Prostate gland (tissue), 2 donors: ENCODE data around the gene TCF15.

Experiments
- POLR2A ChIP-seq: fragments of 450-650 bp; IDR thresholded peaks from one replicate; pipeline ENCODE4 v1.6.1; 2016; ENCODE audit warnings: antibody characterized with exemption, mild to moderate bottlenecking
- POLR2AphosphoS5 ChIP-seq: sonication (generic); formaldehyde crosslinking; IDR thresholded peaks from one replicate; pipeline ENCODE4 v1.6.1; 2017; ENCODE audit warnings: antibody characterized with exemption
- TF ChIP-seq, protein P1 (sequence below), 4 experiments: fragments of 200-600 bp in 2 of 4; fragments of 450-650 bp in 2 of 4; sonication (generic) in 2 of 4; IDR thresholded peaks; 1 replicate in 3 of 4; 2 replicates in 1 of 4; pipeline ENCODE4 v1.5.1; 2016 to 2019; ENCODE audit warnings: antibody characterized with exemption in 4 of 4, mild to moderate bottlenecking in 2 of 4, moderate library complexity in 2 of 4

DNA sequence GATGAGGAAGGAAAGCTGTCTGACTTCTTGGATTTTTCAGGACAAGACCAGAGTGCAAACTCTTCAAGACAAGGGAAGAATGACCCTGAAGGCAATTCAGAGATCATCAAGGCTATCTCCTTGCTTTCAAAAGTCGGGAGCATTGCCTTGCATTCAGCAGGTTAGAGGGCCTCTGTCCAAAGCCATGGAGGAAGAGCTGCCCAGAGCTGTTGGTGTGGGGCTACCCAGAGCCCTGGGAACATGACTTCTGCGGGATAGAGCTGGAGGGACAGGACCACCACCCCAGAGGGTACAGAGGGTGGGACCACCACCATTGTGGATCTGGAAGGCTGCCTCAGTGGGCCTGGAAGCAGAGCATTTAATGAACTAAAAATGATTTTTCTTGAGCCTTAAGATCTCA, 48.1 kb upstream of the TCF15 start:
- TF ChIP-seq, protein P1, sequence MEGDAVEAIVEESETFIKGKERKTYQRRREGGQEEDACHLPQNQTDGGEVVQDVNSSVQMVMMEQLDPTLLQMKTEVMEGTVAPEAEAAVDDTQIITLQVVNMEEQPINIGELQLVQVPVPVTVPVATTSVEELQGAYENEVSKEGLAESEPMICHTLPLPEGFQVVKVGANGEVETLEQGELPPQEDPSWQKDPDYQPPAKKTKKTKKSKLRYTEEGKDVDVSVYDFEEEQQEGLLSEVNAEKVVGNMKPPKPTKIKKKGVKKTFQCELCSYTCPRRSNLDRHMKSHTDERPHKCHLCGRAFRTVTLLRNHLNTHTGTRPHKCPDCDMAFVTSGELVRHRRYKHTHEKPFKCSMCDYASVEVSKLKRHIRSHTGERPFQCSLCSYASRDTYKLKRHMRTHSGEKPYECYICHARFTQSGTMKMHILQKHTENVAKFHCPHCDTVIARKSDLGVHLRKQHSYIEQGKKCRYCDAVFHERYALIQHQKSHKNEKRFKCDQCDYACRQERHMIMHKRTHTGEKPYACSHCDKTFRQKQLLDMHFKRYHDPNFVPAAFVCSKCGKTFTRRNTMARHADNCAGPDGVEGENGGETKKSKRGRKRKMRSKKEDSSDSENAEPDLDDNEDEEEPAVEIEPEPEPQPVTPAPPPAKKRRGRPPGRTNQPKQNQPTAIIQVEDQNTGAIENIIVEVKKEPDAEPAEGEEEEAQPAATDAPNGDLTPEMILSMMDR (IDR thresholded peaks at IDR 0.05), result no peak
- TF ChIP-seq POLR2A (no peak), POLR2AphosphoS5 (no peak)
